A549 (cell line): ENCODE data around the gene CAMTA1. TPM values are rescaled to one million over a fixed set of nuclear protein-coding genes. Genes with fewer than 3 reads are reported as not detected.

Experiments used
- ATAC-seq, 2 experiments: fragments of 200-7000 bp in 1 of 2; fragments of >200 bp in 1 of 2; cut with Nextera tagmentation in 1 of 2; cut with Tn5 transposase in 1 of 2; 3 replicates each; pipeline versions ENCODE4 v1.8.0 to v1.9.1; 2018 to 2020; ENCODE audit warnings: mild to moderate bottlenecking in 1 of 2, moderate library complexity in 1 of 2
- CTCF ChIA-PET: fragments of 300-600 bp; sonication (Branson Sonifier 250); formaldehyde crosslinking; extraction: SDS; loops from one replicate; lab custom pipeline; 2021; ENCODE audit warnings: antibody characterized with exemption, inconsistent platforms; lab: Yijun Ruan, JAX
- POLR2A ChIA-PET: fragments of 350-600 bp; formaldehyde crosslinking; extraction: SDS; loops from one replicate; lab custom pipeline; 2021; ENCODE audit warnings: antibody characterized with exemption, inconsistent platforms; lab: Yijun Ruan, JAX
- DNase-seq, 2 experiments: peaks; one replicate each; pipeline versions ENCODE4 v3.0.0 to v3.0.0-alpha.2; 2011 to 2016; ENCODE audit warnings: low read depth in 1 of 2, low spot score in 1 of 2
- FAIRE-seq: peaks from 2 replicates; lab custom pipeline; 2011; peaks lifted over from hg19 to GRCh38; lab: Jason Lieb, UNC
- H3K27ac ChIP-seq, 2 experiments: fragments of >200 bp; sonication (Bioruptor Twin); formaldehyde crosslinking; 3 replicates each; pipeline ENCODE4 v1.5.1; 2016 to 2017
- H3K4me1 ChIP-seq: fragments of >200 bp; sonication (Bioruptor Twin); formaldehyde crosslinking; 3 replicates; pipeline ENCODE4 v1.6.1; 2016
- H3K4me2 ChIP-seq: fragments of >200 bp; sonication (Bioruptor Twin); formaldehyde crosslinking; 3 replicates; pipeline ENCODE4 v1.6.1; 2016
- H3K4me3 ChIP-seq: fragments of >200 bp; sonication (Bioruptor Twin); formaldehyde crosslinking; 3 replicates; pipeline ENCODE4 v1.5.1; 2016
- H3K9me3 ChIP-seq: fragments of >200 bp; sonication (Bioruptor Twin); formaldehyde crosslinking; 3 replicates; pipeline ENCODE4 v1.6.1; 2016
- BCL3 ChIP-seq: fragments of >200 bp; sonication (Bioruptor Twin); formaldehyde crosslinking; IDR thresholded peaks from 3 replicates; pipeline ENCODE4 v1.6.1; 2016
- CTCF ChIP-seq: fragments of >200 bp; sonication (Bioruptor Twin); formaldehyde crosslinking; IDR thresholded peaks from 3 replicates; pipeline ENCODE4 v1.5.1; 2016
- EHF ChIP-seq: fragments of 250-450 bp; sonication (Bioruptor Pico); IDR thresholded peaks from 2 replicates; pipeline ENCODE4 v1.5.0; 2020; ENCODE audit warnings: mild to moderate bottlenecking
- EHMT2 ChIP-seq: fragments of 200-600 bp; sonication (generic); IDR thresholded peaks from 2 replicates; pipeline ENCODE4 v1.6.1; 2016; ENCODE audit warnings: antibody characterized with exemption, low read depth, mild to moderate bottlenecking, moderate library complexity
- HDAC2 ChIP-seq: fragments of 200-600 bp; sonication (generic); IDR thresholded peaks from 2 replicates; pipeline ENCODE4 v1.6.1; 2016
- HES2 ChIP-seq: fragments of >200 bp; sonication (Bioruptor Twin); formaldehyde crosslinking; IDR thresholded peaks from 2 replicates; pipeline ENCODE4 v1.6.1; 2016
- HEYL ChIP-seq: fragments of 250-450 bp; sonication (Bioruptor Pico); IDR thresholded peaks from 2 replicates; pipeline ENCODE4 v1.8.0; 2021; ENCODE audit warnings: mild to moderate bottlenecking, moderate library complexity
- KDM5A ChIP-seq: fragments of 200-600 bp; sonication (generic); IDR thresholded peaks from 2 replicates; pipeline ENCODE4 v1.6.1; 2016; ENCODE audit warnings: antibody characterized with exemption, mild to moderate bottlenecking
- MAX ChIP-seq: IDR thresholded peaks from 2 replicates; pipeline ENCODE4 v1.6.1; 2012
- MYC ChIP-seq: IDR thresholded peaks from 2 replicates; pipeline ENCODE4 v1.6.1; 2012; ENCODE audit warnings: mild to moderate bottlenecking, inconsistent platforms, low read length, improper control_type of control experiment, borderline replicate concordance
- NR3C1 ChIP-seq: fragments of >200 bp; sonication (Bioruptor Twin); formaldehyde crosslinking; IDR thresholded peaks from 3 replicates; pipeline ENCODE4 v1.6.1; 2017
- RARB ChIP-seq: fragments of 250-450 bp; sonication (Bioruptor Pico); IDR thresholded peaks from 2 replicates; pipeline ENCODE4 v1.8.0; 2021; ENCODE audit warnings: mild to moderate bottlenecking, moderate library complexity
- RCOR1 ChIP-seq: fragments of 150-350 bp; IDR thresholded peaks from 2 replicates; pipeline ENCODE4 v1.6.1; 2014; ENCODE audit warnings: antibody characterized with exemption, low read length, low read depth
- RFX5 ChIP-seq: fragments of 450-650 bp; IDR thresholded peaks from 2 replicates; pipeline ENCODE4 v1.7.1; 2014; ENCODE audit warnings: antibody characterized with exemption, mild to moderate bottlenecking, moderate library complexity
- SREBF2 ChIP-seq: fragments of 450-650 bp; IDR thresholded peaks from 2 replicates; pipeline ENCODE4 v1.6.1; 2014; ENCODE audit warnings: mild to moderate bottlenecking, moderate library complexity
- TP53 ChIP-seq: fragments of 250-450 bp; sonication (Bioruptor Pico); IDR thresholded peaks from 2 replicates; pipeline ENCODE4 v1.5.0; 2021; ENCODE audit warnings: mild to moderate bottlenecking, moderate library complexity
- ZFP36 ChIP-seq: fragments of 450-650 bp; IDR thresholded peaks from 2 replicates; pipeline ENCODE4 v1.6.1; 2014; ENCODE audit warnings: borderline replicate concordance; ENCODE audit not compliant: partially characterized antibody
- ZNF302 ChIP-seq: fragments of 250-450 bp; sonication (Bioruptor Pico); IDR thresholded peaks from 2 replicates; pipeline ENCODE4 v1.9.0; 2021; ENCODE audit warnings: inconsistent platforms, mild to moderate bottlenecking, moderate library complexity
- WGBS: methylation state at CpG from one replicate; pipeline ENCODE4 v1.1.6; 2017; ENCODE audit errors: missing lambda C conversion rate; 5-methylcytosine and 5-hydroxymethylcytosine counted together
- polyA plus RNA-seq, 4 experiments: library from polyadenylated mRNA; depleted of rRNA in 3 of 4; stranded (reverse); fragments of >200 nt; fragmentation: RNase III in 1 of 4; extraction: RNeasy Plus Mini Kit Qiagen cat#74134 plus additional on column Dnase treatment in 1 of 4; gene quantifications; 2 replicates in 3 of 4; 3 replicates in 1 of 4; pipeline ENCODE4 v1.2.3, GENCODE V29; 2011 to 2017
- TF ChIP-seq, protein P1 (sequence below): IDR thresholded peaks from 2 replicates; pipeline ENCODE4 v1.6.1; 2012
- TF ChIP-seq, protein P2 (sequence below): fragments of 150-350 bp; IDR thresholded peaks from 2 replicates; pipeline ENCODE4 v1.6.1; 2014; ENCODE audit warnings: low read depth, mild to moderate bottlenecking, low read length

CAMTA1 gene
- polyA plus RNA-seq, 2 of the 4 experiments (the other 2 are of a cell fraction), result 58.8 to 75.0 TPM

DNA sequence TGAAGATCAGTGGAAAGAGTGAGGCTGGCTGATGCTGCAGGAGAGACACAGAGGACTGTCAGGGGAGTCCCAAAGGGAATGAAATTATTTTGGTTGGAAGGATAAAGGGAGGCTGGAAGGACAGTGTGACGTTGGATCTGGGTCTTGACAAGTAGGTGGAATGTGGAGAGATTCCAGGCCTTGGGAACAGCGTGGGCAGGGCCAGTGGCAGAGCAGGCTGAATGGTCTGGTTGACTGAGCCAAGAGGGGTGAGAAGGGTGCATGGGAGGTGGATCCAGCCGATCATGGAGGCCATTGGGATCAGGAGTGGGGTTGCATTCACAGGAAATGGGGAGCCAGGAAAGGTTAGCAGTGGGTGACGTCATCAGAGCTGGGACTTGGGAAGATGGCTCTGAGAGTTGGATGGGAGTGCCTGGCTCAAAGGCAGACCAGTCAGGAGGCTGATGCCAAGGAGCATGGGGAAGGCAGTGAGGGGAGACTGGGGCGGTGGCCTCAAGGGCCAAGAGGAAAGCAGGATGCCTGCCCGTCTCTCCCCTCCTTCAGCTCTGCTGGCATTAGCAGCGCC lies 839.6 kb downstream of the CAMTA1 start:
- 44% methylated on average over 5 of the region's 7 CpGs for WGBS
- no peak for ATAC-seq
- CTCF ChIA-PET, result no interaction called here

GRCh38 chr1:7625401-7625800 lies 840.1 kb downstream of the CAMTA1 start:
- Histone ChIP-seq H3K27ac (no peak overlapping the region), H3K4me3 (no peak overlapping the region), H3K9me3 (no peaks in the 10 kb centered on the region), H3K4me2 (no peak overlapping the region), H3K4me1 (no peaks in the 10 kb centered on the region)
- no peak for FAIRE-seq
- ATAC-seq, result no peak
- CTCF ChIA-PET, result interaction anchor here (0.6 kb wide), 1 partner anchor 40 kb away, joined by 4 read pairs; no protein-coding TSS in a partner anchor
- WGBS, result 60% methylated on average over 8 of the region's 12 CpGs
- POLR2A ChIA-PET, result no interaction called here
- TF ChIP-seq CTCF (no peak), RFX5 (no peak)
- no peak for DNase-seq

More for the DNA sequence above, 839.6 kb downstream of the CAMTA1 start:
- TF ChIP-seq HDAC2, result no peak
- no peak for TF ChIP-seq TP53 (CRISPR knock-in tag)
- TF ChIP-seq, protein P1, sequence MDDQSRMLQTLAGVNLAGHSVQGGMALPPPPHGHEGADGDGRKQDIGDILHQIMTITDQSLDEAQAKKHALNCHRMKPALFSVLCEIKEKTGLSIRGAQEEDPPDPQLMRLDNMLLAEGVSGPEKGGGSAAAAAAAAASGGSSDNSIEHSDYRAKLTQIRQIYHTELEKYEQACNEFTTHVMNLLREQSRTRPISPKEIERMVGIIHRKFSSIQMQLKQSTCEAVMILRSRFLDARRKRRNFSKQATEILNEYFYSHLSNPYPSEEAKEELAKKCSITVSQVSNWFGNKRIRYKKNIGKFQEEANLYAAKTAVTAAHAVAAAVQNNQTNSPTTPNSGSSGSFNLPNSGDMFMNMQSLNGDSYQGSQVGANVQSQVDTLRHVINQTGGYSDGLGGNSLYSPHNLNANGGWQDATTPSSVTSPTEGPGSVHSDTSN, result no peak
- H3K9me3 ChIP-seq, result no peaks in the 10 kb centered on the region
- POLR2A ChIA-PET, result no interaction called here
- H3K4me3 ChIP-seq, result no peak overlapping the region
- H3K27ac ChIP-seq, result no peak overlapping the region
- no peak for DNase-seq
- FAIRE-seq, result no peak
- H3K4me1 ChIP-seq, result no peaks in the 10 kb centered on the region
- H3K4me2 ChIP-seq, result no peak overlapping the region

DNA sequence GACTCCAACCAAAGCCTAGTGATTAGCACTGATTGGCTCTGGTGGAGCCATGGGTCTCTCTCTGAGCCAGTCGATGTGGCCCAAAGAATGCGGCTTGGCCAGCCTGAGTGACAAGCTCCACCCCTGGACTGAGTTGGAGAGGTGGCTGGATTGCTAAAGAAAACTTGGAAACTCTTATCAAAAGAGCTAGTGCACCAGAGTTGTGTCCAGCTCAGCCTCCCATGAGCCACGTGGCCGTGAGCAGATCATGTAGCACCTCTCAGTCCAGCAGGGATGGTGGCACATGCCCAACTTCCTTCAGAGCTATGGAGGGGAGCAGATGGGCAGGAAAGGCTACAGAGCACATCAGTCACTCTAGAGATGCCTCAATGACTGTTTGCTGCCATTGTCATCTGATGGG lies 843.0 kb downstream of the CAMTA1 start:
- no peaks in the 10 kb centered on the region for H3K9me3 ChIP-seq
- TF ChIP-seq RCOR1 (no peak), MYC (no peak), HES2 (no peak), SREBF2 (no peak), MAX (no peak), ZFP36 (no peak), NR3C1 (no peak), ZNF302 (no peak), EHMT2 (no peak), HDAC2 (no peak), HEYL (CRISPR knock-in tag) (no peak), KDM5A (no peak), EHF (no peak), RARB (CRISPR knock-in tag) (no peak), BCL3 (no peak)
- TF ChIP-seq, protein P2, sequence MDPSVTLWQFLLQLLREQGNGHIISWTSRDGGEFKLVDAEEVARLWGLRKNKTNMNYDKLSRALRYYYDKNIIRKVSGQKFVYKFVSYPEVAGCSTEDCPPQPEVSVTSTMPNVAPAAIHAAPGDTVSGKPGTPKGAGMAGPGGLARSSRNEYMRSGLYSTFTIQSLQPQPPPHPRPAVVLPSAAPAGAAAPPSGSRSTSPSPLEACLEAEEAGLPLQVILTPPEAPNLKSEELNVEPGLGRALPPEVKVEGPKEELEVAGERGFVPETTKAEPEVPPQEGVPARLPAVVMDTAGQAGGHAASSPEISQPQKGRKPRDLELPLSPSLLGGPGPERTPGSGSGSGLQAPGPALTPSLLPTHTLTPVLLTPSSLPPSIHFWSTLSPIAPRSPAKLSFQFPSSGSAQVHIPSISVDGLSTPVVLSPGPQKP, result no peak
- FAIRE-seq, result no peak
- ChIA-PET POLR2A (no interaction called here), CTCF (interaction anchor here (1.0 to 2.2 kb wide), 5 partner anchors 11 to 586 kb away, joined by 3 to 7 read pairs (median 5); no protein-coding TSS in a partner anchor)
- H3K4me3 ChIP-seq, result no peak overlapping the region
- ATAC-seq, result no peak
- DNase-seq, result no peak
- 50% methylated on average over 4 of the region's 4 CpGs for WGBS
- H3K27ac ChIP-seq, result no peak overlapping the region
- no peaks in the 10 kb centered on the region for H3K4me1 ChIP-seq
- H3K4me2 ChIP-seq, result no peak overlapping the region
